Ectodermal cell (in vitro differentiated cells): Measurements from ENCODE around the gene PLAC1.

Experiments
- H3K27ac ChIP-seq: 2 replicates; pipeline ENCODE4 v1.7.0; 2013; ENCODE audit warnings: mild to moderate bottlenecking, low read depth, low read length; ENCODE audit not compliant: insufficient read depth, poor library complexity, severe bottlenecking
- H3K27me3 ChIP-seq: 2 replicates; pipeline ENCODE4 v1.7.0; 2013; ENCODE audit warnings: mild to moderate bottlenecking, low read length; ENCODE audit not compliant: insufficient read depth, control insufficient read depth, poor library complexity, severe bottlenecking
- H3K36me3 ChIP-seq: one replicate; pipeline ENCODE4 v1.7.0; 2013; ENCODE audit warnings: low read length; ENCODE audit not compliant: control insufficient read depth, insufficient read depth
- H3K4me1 ChIP-seq: one replicate; pipeline ENCODE4 v1.7.0; 2013; ENCODE audit warnings: low read length; ENCODE audit not compliant: control insufficient read depth, insufficient read depth
- H3K4me3 ChIP-seq: 2 replicates; pipeline ENCODE4 v1.7.0; 2013; ENCODE audit warnings: low read depth, low read length, control low read depth; ENCODE audit not compliant: insufficient read depth
- H3K9me3 ChIP-seq: 2 replicates; pipeline ENCODE4 v1.7.0; 2013; ENCODE audit warnings: mild to moderate bottlenecking, low read length, moderate library complexity; ENCODE audit not compliant: control insufficient read depth
- WGBS, 2 experiments: methylation state at CpG; one replicate each; pipeline ENCODE4 v1.1.7; 2013; ENCODE audit warnings: missing lambda C conversion rate in 2 of 2; 5-methylcytosine and 5-hydroxymethylcytosine counted together

PLAC1 gene

DNA sequence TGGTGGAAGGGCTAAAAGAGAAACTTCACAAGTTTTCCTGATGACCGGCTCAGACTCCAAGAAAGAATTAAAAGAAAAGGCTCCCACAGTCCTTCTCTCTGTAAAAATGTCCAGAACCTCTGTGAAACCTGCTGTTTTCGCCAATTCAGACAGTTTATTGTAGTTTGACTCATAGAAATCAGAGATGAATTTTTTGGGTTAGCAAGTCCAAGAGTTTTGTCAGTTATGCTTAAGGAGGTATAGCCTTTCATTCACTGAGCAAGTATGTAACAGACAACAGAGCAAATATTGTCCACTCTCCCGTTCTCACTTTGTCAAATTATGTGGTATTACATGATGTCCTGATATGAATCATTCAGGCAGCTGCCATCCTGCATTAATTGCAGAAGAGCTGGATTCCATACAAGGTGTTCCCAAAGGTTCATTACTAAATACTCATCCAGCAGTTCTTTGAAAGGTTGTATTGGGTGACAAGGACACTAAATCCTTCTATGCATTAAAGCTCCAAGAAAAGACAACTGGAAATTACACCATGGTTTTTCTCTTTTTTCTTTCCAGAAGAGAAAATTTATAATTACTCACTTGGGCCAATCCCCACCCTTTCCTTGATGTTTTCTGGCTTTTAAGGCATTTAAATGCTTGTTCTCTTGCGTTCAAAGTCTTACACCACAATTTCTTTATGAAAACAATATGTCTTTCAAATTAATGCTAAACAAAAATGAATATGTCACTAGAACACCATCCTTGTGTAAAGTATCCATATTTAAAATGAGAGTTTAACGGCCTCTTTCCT is 30.0 kb upstream of the PLAC1 start:
- no peaks in the 10 kb centered on the region for H3K4me1 ChIP-seq

DNA sequence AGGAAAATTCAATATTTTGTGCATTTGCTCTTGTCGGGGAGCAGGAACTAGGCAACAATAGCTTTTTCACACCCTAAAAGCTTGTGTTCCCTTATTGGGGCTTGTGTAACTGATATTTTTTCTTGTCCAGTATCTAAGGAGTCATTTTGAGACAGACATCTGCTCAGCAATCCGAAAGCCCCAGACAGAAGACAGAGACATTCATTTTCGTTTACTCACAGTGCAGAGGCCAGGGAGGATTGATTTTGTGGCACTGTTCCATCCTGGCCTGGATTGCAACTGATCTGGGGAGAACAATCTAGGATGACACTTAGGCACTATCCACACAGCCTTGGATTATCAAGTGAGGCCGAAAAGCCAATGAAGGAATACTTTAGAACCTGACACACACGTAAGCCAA is 27.4 kb upstream of the PLAC1 start:
- H3K9me3 ChIP-seq: no peaks in the 10 kb centered on the region
- no peaks in the 10 kb centered on the region for H3K4me1 ChIP-seq
- no peaks in the 10 kb centered on the region for H3K27me3 ChIP-seq
- WGBS, 2 experiments: 95 to 97% methylated on average over 4 to 5 of the region's 5 CpGs
- no peak overlapping the region for H3K27ac ChIP-seq
- H3K4me3 ChIP-seq: no peak overlapping the region
- no peaks in the 10 kb centered on the region for H3K36me3 ChIP-seq

More for the DNA sequence above, 30.0 kb upstream of the PLAC1 start:
- 86 to 93% methylated on average over 3 to 5 of the region's 5 CpGs for WGBS, 2 experiments
- Histone ChIP-seq H3K9me3 (no peaks in the 10 kb centered on the region), H3K27ac (no peak overlapping the region), H3K27me3 (no peaks in the 10 kb centered on the region), H3K4me3 (no peak overlapping the region), H3K36me3 (no peaks in the 10 kb centered on the region)

DNA sequence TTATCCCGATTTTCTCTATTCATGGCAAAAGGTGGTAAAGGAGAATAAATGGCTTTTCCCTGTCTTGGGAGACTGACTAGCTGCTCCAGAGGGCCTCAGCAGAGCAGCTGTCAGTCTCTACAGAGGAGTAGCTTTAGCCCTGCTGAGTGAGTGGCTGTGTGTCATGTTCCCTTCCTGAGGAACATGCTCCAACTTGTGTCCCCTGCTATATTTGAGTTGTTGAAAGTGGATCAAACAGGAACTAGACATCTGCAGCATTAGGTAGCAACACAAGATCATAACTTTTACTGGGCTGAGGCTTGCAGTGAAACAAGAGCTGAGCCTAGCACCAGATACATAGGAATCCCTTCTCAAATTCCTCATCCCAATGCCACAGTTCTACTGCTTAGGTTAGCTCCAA is 26.7 kb upstream of the PLAC1 start:
- H3K36me3 ChIP-seq: no peaks in the 10 kb centered on the region
- no peaks in the 10 kb centered on the region for H3K27me3 ChIP-seq
- H3K4me1 ChIP-seq: no peaks in the 10 kb centered on the region
- no peaks in the 10 kb centered on the region for H3K9me3 ChIP-seq
- WGBS, 2 experiments: 95 to 100% methylated on average over 1 of the region's 1 CpG
- no peak overlapping the region for H3K4me3 ChIP-seq
- no peak overlapping the region for H3K27ac ChIP-seq

- no peak overlapping the region for H3K27ac ChIP-seq
- no peaks in the 10 kb centered on the region for H3K9me3 ChIP-seq
- no peaks in the 10 kb centered on the region for H3K27me3 ChIP-seq
- WGBS, 2 experiments: 90 to 94% methylated on average over 3 of the region's 3 CpGs
- H3K36me3 ChIP-seq: no peaks in the 10 kb centered on the region
- no peaks in the 10 kb centered on the region for H3K4me1 ChIP-seq
- H3K4me3 ChIP-seq: no peak overlapping the region
These were observed 25.2 kb upstream of the PLAC1 start for GRCh38 chrX:134683351-134684005.

- Histone ChIP-seq H3K27ac (no peak overlapping the region), H3K36me3 (no peaks in the 10 kb centered on the region), H3K27me3 (no peaks in the 10 kb centered on the region), H3K4me3 (no peak overlapping the region), H3K9me3 (no peaks in the 10 kb centered on the region), H3K4me1 (no peaks in the 10 kb centered on the region)
- WGBS, 2 experiments: 96 to 100% methylated on average over 2 to 4 of the region's 4 CpGs
These were observed 23.8 kb upstream of the PLAC1 start for GRCh38 chrX:134682081-134682480.

GRCh38 chrX:134679644-134680043 is 21.4 kb upstream of the PLAC1 start:
- Histone ChIP-seq H3K4me3 (no peak overlapping the region), H3K9me3 (no peaks in the 10 kb centered on the region), H3K4me1 (no peaks in the 10 kb centered on the region), H3K36me3 (no peaks in the 10 kb centered on the region), H3K27me3 (no peaks in the 10 kb centered on the region), H3K27ac (no peak overlapping the region)
- 90 to 92% methylated on average over 3 of the region's 3 CpGs for WGBS, 2 experiments

DNA sequence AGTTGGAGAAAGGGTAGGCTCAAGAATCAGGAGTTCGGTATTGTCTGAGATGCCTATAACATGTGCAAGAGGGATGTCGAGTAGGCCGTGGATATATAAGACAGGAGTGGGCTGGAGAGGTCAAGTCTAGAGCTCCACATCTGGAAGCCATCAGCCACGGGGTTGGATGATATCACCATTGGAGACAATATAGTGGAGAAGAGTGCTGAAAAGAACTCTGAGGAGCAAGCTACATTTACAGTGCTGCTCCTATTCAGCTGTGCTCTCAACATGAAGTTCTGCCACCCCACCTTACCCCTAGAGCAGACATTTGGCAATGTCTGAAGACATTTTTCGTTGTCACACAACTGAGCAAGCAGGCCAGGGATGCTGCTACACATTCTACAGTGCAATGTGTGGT is 20.9 kb upstream of the PLAC1 start:
- 95 to 97% methylated on average over 5 of the region's 5 CpGs for WGBS, 2 experiments
- no peaks in the 10 kb centered on the region for H3K4me1 ChIP-seq
- no peaks in the 10 kb centered on the region for H3K27me3 ChIP-seq
- H3K9me3 ChIP-seq: no peaks in the 10 kb centered on the region
- H3K4me3 ChIP-seq: no peak overlapping the region
- H3K36me3 ChIP-seq: no peaks in the 10 kb centered on the region
- H3K27ac ChIP-seq: no peak overlapping the region

- Histone ChIP-seq H3K27ac (no peak overlapping the region), H3K36me3 (no peaks in the 10 kb centered on the region), H3K27me3 (no peaks in the 10 kb centered on the region), H3K4me1 (no peaks in the 10 kb centered on the region), H3K9me3 (no peaks in the 10 kb centered on the region), H3K4me3 (no peak overlapping the region)
- 96 to 98% methylated on average over 4 of the region's 4 CpGs for WGBS, 2 experiments
These were observed 19.1 kb upstream of the PLAC1 start for GRCh38 chrX:134677332-134677731.

DNA sequence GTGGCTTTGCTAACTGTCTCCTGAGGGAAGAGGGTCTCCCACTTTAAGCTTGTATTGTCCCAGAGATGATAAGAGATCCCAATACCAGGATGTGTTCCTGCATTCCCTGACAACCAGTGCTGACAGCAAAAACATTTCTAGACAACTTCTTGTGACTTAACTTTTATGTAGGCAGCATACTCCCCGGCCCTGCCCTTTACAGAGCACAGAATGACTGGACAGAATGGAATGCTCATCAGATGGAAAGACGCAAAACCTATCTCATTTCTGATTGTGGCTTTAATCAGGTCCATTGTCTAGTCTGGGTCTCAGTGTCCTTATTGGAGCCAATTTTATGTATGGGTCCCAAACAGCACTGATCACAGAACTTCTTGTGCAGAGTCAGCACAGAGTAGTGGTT is 18.2 kb upstream of the PLAC1 start:
- Histone ChIP-seq H3K9me3 (no peaks in the 10 kb centered on the region), H3K36me3 (no peaks in the 10 kb centered on the region), H3K27me3 (no peaks in the 10 kb centered on the region), H3K4me3 (no peak overlapping the region), H3K27ac (no peak overlapping the region), H3K4me1 (no peaks in the 10 kb centered on the region)
- WGBS, 2 experiments: 95% methylated on average over 2 of the region's 2 CpGs

- H3K9me3 ChIP-seq: no peaks in the 10 kb centered on the region
- no peak overlapping the region for H3K27ac ChIP-seq
- no peaks in the 10 kb centered on the region for H3K27me3 ChIP-seq
- H3K36me3 ChIP-seq: no peaks in the 10 kb centered on the region
- H3K4me3 ChIP-seq: no peak overlapping the region
- H3K4me1 ChIP-seq: peaks cover 7% of the 10 kb centered on the region
These were observed 14.9 kb upstream of the PLAC1 start for GRCh38 chrX:134673123-134673522.
